Astrocyte (in vitro differentiated cells and primary cell): Measurements from ENCODE around the gene ARIH1. TPM values are rescaled to one million over a fixed set of nuclear protein-coding genes. Genes with fewer than 3 reads are reported as not detected.
"Not testable (repeated sequence)": the region's sequence is repeated elsewhere in the genome, so short reads cannot be mapped to it uniquely, and the experiment has no call there.

Source experiments
- DNase-seq: peaks from one replicate; pipeline ENCODE4 v3.0.0-alpha.2; 2010; ENCODE audit warnings: low read depth
- FAIRE-seq: peaks from 2 replicates; lab custom pipeline; 2011; peaks lifted over from hg19 to GRCh38; lab: Jason Lieb, UNC
- H2AFZ ChIP-seq: 2 replicates; pipeline ENCODE4 v1.6.0; 2012; ENCODE audit warnings: low read depth, low read length, inconsistent platforms
- H3K27ac ChIP-seq: 2 replicates; pipeline ENCODE4 v1.5.1; 2011; ENCODE audit warnings: low read depth, low read length, inconsistent platforms
- H3K27me3 ChIP-seq: 2 replicates; pipeline ENCODE4 v1.6.0; 2011; ENCODE audit warnings: low read length, inconsistent platforms; ENCODE audit not compliant: insufficient read depth
- H3K36me3 ChIP-seq: 2 replicates; pipeline ENCODE4 v1.5.1; 2011; ENCODE audit warnings: low read length, inconsistent platforms; ENCODE audit not compliant: insufficient read depth
- H3K4me1 ChIP-seq: 2 replicates; pipeline ENCODE4 v1.5.1; 2011; ENCODE audit warnings: low read length, inconsistent platforms; ENCODE audit not compliant: insufficient read depth
- H3K4me2 ChIP-seq: 2 replicates; pipeline ENCODE4 v1.6.0; 2012; ENCODE audit warnings: low read length, inconsistent platforms
- H3K4me3 ChIP-seq: 2 replicates; pipeline ENCODE4 v1.5.1; 2011; ENCODE audit warnings: low read depth, mild to moderate bottlenecking, low read length, inconsistent platforms; ENCODE audit not compliant: insufficient read depth
- H3K79me2 ChIP-seq: 2 replicates; pipeline ENCODE4 v1.6.0; 2012; ENCODE audit warnings: mild to moderate bottlenecking, low read length, inconsistent platforms; ENCODE audit not compliant: insufficient read depth
- H3K9ac ChIP-seq: 2 replicates; pipeline ENCODE4 v1.6.0; 2012; ENCODE audit warnings: mild to moderate bottlenecking, low read length, inconsistent platforms
- H3K9me3 ChIP-seq: 2 replicates; pipeline ENCODE4 v1.5.1; 2012; ENCODE audit warnings: low read depth, mild to moderate bottlenecking, low read length, inconsistent platforms; ENCODE audit not compliant: insufficient read depth
- H4K20me1 ChIP-seq: 2 replicates; pipeline ENCODE4 v1.6.0; 2012; ENCODE audit warnings: low read length, inconsistent platforms; ENCODE audit not compliant: insufficient read depth
- H3K27ac Mint-ChIP-seq: one replicate; pipeline ENCODE4 v1.8.0; 2021; ENCODE audit warnings: mild to moderate bottlenecking, mixed read lengths; ENCODE audit not compliant: unreplicated experiment
- H3K27me3 Mint-ChIP-seq: one replicate; pipeline ENCODE4 v1.8.0; 2021; ENCODE audit warnings: low read depth, mixed read lengths; ENCODE audit not compliant: unreplicated experiment
- H3K36me3 Mint-ChIP-seq: one replicate; pipeline ENCODE4 v1.8.0; 2021; ENCODE audit warnings: low read depth, mixed read lengths; ENCODE audit not compliant: unreplicated experiment
- H3K4me1 Mint-ChIP-seq: one replicate; pipeline ENCODE4 v1.8.0; 2021; ENCODE audit warnings: low read depth, mixed read lengths; ENCODE audit not compliant: unreplicated experiment
- H3K4me3 Mint-ChIP-seq: one replicate; pipeline ENCODE4 v1.8.0; 2021; ENCODE audit warnings: mild to moderate bottlenecking, moderate library complexity, mixed read lengths; ENCODE audit not compliant: unreplicated experiment
- H3K9me3 Mint-ChIP-seq: one replicate; pipeline ENCODE4 v1.8.0; 2021; ENCODE audit warnings: mild to moderate bottlenecking, mixed read lengths; ENCODE audit not compliant: unreplicated experiment
- EZH2 ChIP-seq: IDR thresholded peaks from 2 replicates; pipeline ENCODE4 v1.6.1; 2012; ENCODE audit warnings: mild to moderate bottlenecking, low read length, inconsistent platforms; ENCODE audit not compliant: insufficient read depth
- total RNA-seq: library from RNA; stranded (reverse); gene quantifications from 2 replicates; pipeline ENCODE4 v1.2.1, GENCODE V29; 2021
- TF ChIP-seq, protein P1 (sequence below): IDR thresholded peaks from 2 replicates; pipeline ENCODE4 v1.5.1; 2011; ENCODE audit warnings: low read depth, mild to moderate bottlenecking, inconsistent platforms, low read length, moderate library complexity; ENCODE audit not compliant: insufficient read depth

The ARIH1 gene
- total RNA-seq, 1 donor from 2014 or later: 212 TPM

DNA sequence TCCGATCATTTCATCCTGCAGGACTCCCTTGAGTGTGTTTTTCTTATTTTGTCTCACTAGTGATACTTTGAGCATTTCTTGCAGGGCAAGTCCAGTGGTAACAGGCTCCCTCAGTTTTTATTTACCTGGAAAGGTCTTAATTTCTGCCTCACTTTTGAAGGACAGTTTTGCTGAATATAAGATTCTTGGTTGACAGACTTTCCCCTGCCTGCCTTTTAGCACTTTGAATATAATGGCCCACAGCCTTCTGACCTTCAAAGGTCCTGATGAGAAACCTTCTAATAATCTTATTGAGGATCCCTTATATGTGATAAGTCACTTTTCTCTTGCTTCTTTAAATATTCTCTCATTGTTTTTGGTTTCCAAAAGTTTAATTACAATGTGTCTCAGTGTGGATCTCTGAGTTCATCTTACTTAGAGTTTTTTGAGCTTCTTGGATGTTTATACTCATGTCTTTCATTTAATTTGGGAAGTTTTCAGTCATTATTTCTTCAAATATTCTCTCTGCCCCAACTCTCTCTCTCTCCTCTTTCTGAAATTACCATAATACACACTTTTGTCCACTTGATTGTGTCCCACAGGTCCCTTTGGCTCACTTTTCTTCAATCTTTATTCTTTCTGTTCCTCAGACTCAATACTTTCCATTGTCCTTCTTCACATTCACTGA is 36.3 kb upstream of the ARIH1 start:
- Mint-ChIP-seq H3K4me1 (no peaks in the 10 kb centered on the region), H3K27ac (no peak overlapping the region), H3K27me3 (peaks cover 43% of the 10 kb centered on the region), H3K4me3 (no peak overlapping the region), H3K9me3 (peaks cover 26% of the 10 kb centered on the region), H3K36me3 (peaks cover 2% of the 10 kb centered on the region)
- H3K27ac ChIP-seq: no peak overlapping the region
- H3K4me1 ChIP-seq: no peaks in the 10 kb centered on the region
- no peaks in the 10 kb centered on the region for H3K27me3 ChIP-seq
- DNase-seq (no peak), FAIRE-seq (no peak)
- no peak overlapping the region for H3K4me3 ChIP-seq
- no peaks in the 10 kb centered on the region for H3K9me3 ChIP-seq
- no peak overlapping the region for H3K4me2 ChIP-seq
- no peaks in the 10 kb centered on the region for H3K36me3 ChIP-seq
- H3K9ac ChIP-seq: no peak overlapping the region
- no peaks in the 10 kb centered on the region for H3K79me2 ChIP-seq
- TF ChIP-seq, protein P1, sequence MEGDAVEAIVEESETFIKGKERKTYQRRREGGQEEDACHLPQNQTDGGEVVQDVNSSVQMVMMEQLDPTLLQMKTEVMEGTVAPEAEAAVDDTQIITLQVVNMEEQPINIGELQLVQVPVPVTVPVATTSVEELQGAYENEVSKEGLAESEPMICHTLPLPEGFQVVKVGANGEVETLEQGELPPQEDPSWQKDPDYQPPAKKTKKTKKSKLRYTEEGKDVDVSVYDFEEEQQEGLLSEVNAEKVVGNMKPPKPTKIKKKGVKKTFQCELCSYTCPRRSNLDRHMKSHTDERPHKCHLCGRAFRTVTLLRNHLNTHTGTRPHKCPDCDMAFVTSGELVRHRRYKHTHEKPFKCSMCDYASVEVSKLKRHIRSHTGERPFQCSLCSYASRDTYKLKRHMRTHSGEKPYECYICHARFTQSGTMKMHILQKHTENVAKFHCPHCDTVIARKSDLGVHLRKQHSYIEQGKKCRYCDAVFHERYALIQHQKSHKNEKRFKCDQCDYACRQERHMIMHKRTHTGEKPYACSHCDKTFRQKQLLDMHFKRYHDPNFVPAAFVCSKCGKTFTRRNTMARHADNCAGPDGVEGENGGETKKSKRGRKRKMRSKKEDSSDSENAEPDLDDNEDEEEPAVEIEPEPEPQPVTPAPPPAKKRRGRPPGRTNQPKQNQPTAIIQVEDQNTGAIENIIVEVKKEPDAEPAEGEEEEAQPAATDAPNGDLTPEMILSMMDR: no peak
- TF ChIP-seq EZH2: no peak
- no peak overlapping the region for H2AFZ ChIP-seq
- no peaks in the 10 kb centered on the region for H4K20me1 ChIP-seq

DNA sequence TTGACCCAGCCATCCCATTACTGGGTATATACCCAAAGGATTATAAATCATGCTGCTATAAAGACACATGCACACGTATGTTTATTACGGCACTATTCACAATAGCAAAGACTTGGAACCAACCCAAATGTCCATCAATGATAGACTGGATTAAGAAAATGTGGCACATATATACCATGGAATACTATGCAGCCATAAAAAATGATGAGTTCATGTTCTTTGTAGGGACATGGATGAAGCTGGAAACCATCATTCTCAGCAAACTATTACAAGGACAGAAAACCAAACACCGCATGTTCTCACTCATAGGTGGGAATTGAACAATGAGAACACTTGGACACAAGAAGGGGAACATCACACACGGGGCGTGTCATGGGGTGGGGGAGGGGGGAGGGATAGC is 31.3 kb upstream of the ARIH1 start:
- H3K4me1 Mint-ChIP-seq, H4K20me1 ChIP-seq, H3K79me2 ChIP-seq, H3K36me3 Mint-ChIP-seq, H3K4me2 ChIP-seq, H3K9me3 Mint-ChIP-seq, H3K4me3 Mint-ChIP-seq, H3K4me3 ChIP-seq, H3K4me1 ChIP-seq, H3K27me3 ChIP-seq, H3K9ac ChIP-seq, H3K36me3 ChIP-seq, DNase-seq, H3K27ac ChIP-seq, H2AFZ ChIP-seq, FAIRE-seq, H3K9me3 ChIP-seq, H3K27ac Mint-ChIP-seq: not testable (repeated sequence)
- H3K27me3 Mint-ChIP-seq: peaks cover 17% of the 10 kb centered on the region

DNA sequence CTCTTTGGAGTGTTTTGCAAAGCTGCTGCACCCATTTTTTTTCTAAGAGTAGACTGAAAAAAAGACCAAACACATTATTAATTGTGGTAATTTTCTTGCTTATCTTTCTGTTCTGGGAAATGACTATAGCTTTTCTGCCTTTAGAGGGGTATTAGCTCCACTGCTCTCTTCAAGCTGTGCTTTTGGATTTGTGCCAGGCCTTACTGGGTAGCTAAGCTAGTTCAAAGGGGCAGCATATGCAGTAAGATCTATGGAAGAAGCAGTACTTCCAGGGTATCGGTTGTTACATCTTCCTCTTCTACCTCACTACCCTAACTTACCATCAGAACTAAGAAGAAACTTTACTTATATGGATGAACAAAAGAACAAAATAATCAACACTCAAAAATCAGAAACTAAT is 28.7 kb upstream of the ARIH1 start:
- Mint-ChIP-seq H3K4me1 (no peaks in the 10 kb centered on the region), H3K27ac (no peak overlapping the region), H3K27me3 (peaks cover 17% of the 10 kb centered on the region), H3K9me3 (no peaks in the 10 kb centered on the region), H3K36me3 (peaks cover 2% of the 10 kb centered on the region), H3K4me3 (no peak overlapping the region)
- FAIRE-seq (no peak), DNase-seq (no peak)
- Histone ChIP-seq H3K27ac (no peak overlapping the region), H3K4me2 (no peak overlapping the region), H3K79me2 (no peaks in the 10 kb centered on the region), H4K20me1 (no peaks in the 10 kb centered on the region), H2AFZ (no peak overlapping the region), H3K4me1 (no peaks in the 10 kb centered on the region), H3K4me3 (no peak overlapping the region), H3K27me3 (peaks cover 3% of the 10 kb centered on the region), H3K9me3 (no peaks in the 10 kb centered on the region), H3K9ac (no peak overlapping the region), H3K36me3 (no peaks in the 10 kb centered on the region)
- no peak for TF ChIP-seq EZH2
- TF ChIP-seq, protein P1: no peak
